CD14-positive monocyte (primary cell): ENCODE results near the gene C16orf74. TPM values are rescaled to one million over a fixed set of nuclear protein-coding genes. Genes with fewer than 3 reads are reported as not detected.

Experiments used
- DNase-seq, 3 donors: peaks; one replicate each; pipeline ENCODE4 v3.0.0-alpha.2; 2011 to 2022
- H2AFZ ChIP-seq: 2 replicates; pipeline ENCODE4 v1.6.0; 2012; ENCODE audit warnings: mild to moderate bottlenecking, low read depth, low read length, inconsistent platforms; ENCODE audit not compliant: insufficient read depth, poor library complexity, severe bottlenecking
- H3K27ac ChIP-seq, 2 donors: 1 replicate in 1 of 2; 2 replicates in 1 of 2; pipeline ENCODE4 v1.5.1; 2012 to 2013; ENCODE audit warnings: low read length in 2 of 2, control low read depth in 1 of 2, inconsistent platforms in 1 of 2, low read depth in 1 of 2, mild to moderate bottlenecking in 1 of 2
- H3K27me3 ChIP-seq, 2 donors: one replicate each; pipeline versions ENCODE4 v1.6.0 to v1.6.1; 2011 to 2013; ENCODE audit warnings: low read length in 2 of 2; ENCODE audit not compliant: control insufficient read depth in 2 of 2, insufficient read depth in 2 of 2
- H3K36me3 ChIP-seq, 2 donors: replicated peaks in 1 of 2; 1 replicate in 1 of 2; 2 replicates in 1 of 2; pipeline versions ENCODE4 v1.5.1 to v1.6.1; 2012 to 2013; ENCODE audit warnings: low read length in 2 of 2, control low read depth in 1 of 2, inconsistent platforms in 1 of 2, mild to moderate bottlenecking in 1 of 2; ENCODE audit not compliant: insufficient read depth in 2 of 2, control insufficient read depth in 1 of 2
- H3K4me1 ChIP-seq, 2 donors: 1 replicate in 1 of 2; 2 replicates in 1 of 2; pipeline versions ENCODE4 v1.5.1 to v1.6.1; 2012 to 2013; ENCODE audit warnings: low read length in 2 of 2, control low read depth in 1 of 2, inconsistent platforms in 1 of 2, mild to moderate bottlenecking in 1 of 2, moderate library complexity in 1 of 2; ENCODE audit not compliant: insufficient read depth in 2 of 2, control insufficient read depth in 1 of 2
- H3K4me2 ChIP-seq: replicated peaks from 2 replicates; pipeline ENCODE3; 2012; ENCODE audit warnings: low read length, moderate library complexity, mild to moderate bottlenecking; ENCODE audit not compliant: poor library complexity, severe bottlenecking; ENCODE audit errors: extremely low read depth
- H3K4me3 ChIP-seq, 3 experiments: fragments of 200-600 bp in 1 of 3; sonication (generic) in 1 of 3; replicated peaks in 1 of 3; 1 replicate in 2 of 3; 2 replicates in 1 of 3; pipeline ENCODE4 v1.5.1; 2011 to 2013; ENCODE audit warnings: low read length in 3 of 3, mild to moderate bottlenecking in 3 of 3, control low read depth in 2 of 3, low read depth in 2 of 3, inconsistent platforms in 1 of 3, moderate library complexity in 1 of 3
- H3K79me2 ChIP-seq: 2 replicates; pipeline ENCODE4 v1.6.0; 2012; ENCODE audit warnings: mild to moderate bottlenecking, control low read depth, inconsistent platforms, low read length, moderate library complexity; ENCODE audit not compliant: insufficient read depth
- H3K9ac ChIP-seq: 2 replicates; pipeline ENCODE4 v1.6.0; 2017; ENCODE audit warnings: low read length, mild to moderate bottlenecking; ENCODE audit not compliant: insufficient read depth, poor library complexity, severe bottlenecking
- H3K9me3 ChIP-seq, 2 donors: replicated peaks in 1 of 2; 1 replicate in 1 of 2; 2 replicates in 1 of 2; pipeline versions ENCODE4 v1.5.1 to v1.6.1; 2012 to 2013; ENCODE audit warnings: low read length in 2 of 2, control low read depth in 1 of 2; ENCODE audit not compliant: control insufficient read depth in 1 of 2, insufficient read depth in 1 of 2
- H4K20me1 ChIP-seq: 2 replicates; pipeline ENCODE4 v1.6.0; 2012; ENCODE audit warnings: mild to moderate bottlenecking, low read length, control low read depth, moderate library complexity; ENCODE audit not compliant: insufficient read depth
- H3K27ac Mint-ChIP-seq, 7 donors: one replicate each; pipeline ENCODE4 v1.8.0; 2020; ENCODE audit warnings: mild to moderate bottlenecking in 7 of 7, mixed read lengths in 7 of 7, moderate library complexity in 6 of 7, inconsistent platforms in 2 of 7
- H3K27me3 Mint-ChIP-seq, 3 donors: one replicate each; pipeline ENCODE4 v1.8.0; 2021 to 2022; ENCODE audit warnings: low read depth in 3 of 3, mild to moderate bottlenecking in 3 of 3, mixed read lengths in 3 of 3, moderate library complexity in 3 of 3, inconsistent platforms in 1 of 3
- H3K36me3 Mint-ChIP-seq, 2 donors: one replicate each; pipeline ENCODE4 v1.8.0; 2020; ENCODE audit warnings: mixed read lengths in 2 of 2, inconsistent platforms in 1 of 2, mild to moderate bottlenecking in 1 of 2
- H3K4me1 Mint-ChIP-seq: one replicate; pipeline ENCODE4 v1.8.0; 2020; ENCODE audit warnings: mild to moderate bottlenecking, mixed read lengths
- H3K4me3 Mint-ChIP-seq, 2 donors: one replicate each; pipeline ENCODE4 v1.8.0; 2020; ENCODE audit warnings: mild to moderate bottlenecking in 2 of 2, mixed read lengths in 2 of 2, moderate library complexity in 1 of 2
- H3K9me3 Mint-ChIP-seq, 7 donors: one replicate each; pipeline ENCODE4 v1.8.0; 2020 to 2022; ENCODE audit warnings: mixed read lengths in 7 of 7, mild to moderate bottlenecking in 6 of 7, moderate library complexity in 6 of 7, inconsistent platforms in 2 of 7
- CTCF ChIP-seq: fragments of 200-600 bp; IDR thresholded peaks from one replicate; pipeline ENCODE4 v1.8.0; 2022; ENCODE audit warnings: antibody characterized with exemption, mild to moderate bottlenecking
- WGBS: methylation state at CpG from one replicate; pipeline ENCODE4 v1.1.5; 2013; ENCODE audit warnings: missing lambda C conversion rate; ENCODE audit not compliant: insufficient coverage; 5-methylcytosine and 5-hydroxymethylcytosine counted together
- intact Hi-C, 2 donors: fragments of 100-400 bp; cut with micrococcal nuclease; formaldehyde crosslinking; loops; one replicate each; pipeline versions ENCODE4 v1.15.0 to v1.15.1; 2023
- polyA plus RNA-seq, 3 donors: library from polyadenylated mRNA; depleted of rRNA in 1 of 3; unstranded in 2 of 3; stranded (reverse) in 1 of 3; fragments of 300-500 nt in 2 of 3; fragments of >200 nt in 1 of 3; fragmentation: Illumina TruSeq in 2 of 3; gene quantifications; 1 replicate in 2 of 3; 2 replicates in 1 of 3; pipeline ENCODE4 v1.2.3, GENCODE V29; 2012 to 2021

C16orf74 gene
- polyA plus RNA-seq, 3 donors, result 11.3 to 26.6 (median 24.1) TPM

- H3K36me3 Mint-ChIP-seq, result peaks cover 3% of the 10 kb centered on the region in 2 donors
- Histone ChIP-seq H3K36me3 (no peaks in the 10 kb centered on the region), H3K9me3 (peaks cover 0 to 3% of the 10 kb centered on the region in 2 donors), H3K27me3 (peaks cover 0 to 4% of the 10 kb centered on the region in 2 donors), H3K27ac (no peak overlapping the region), H3K9ac (no peak overlapping the region), H4K20me1 (no peaks in the 10 kb centered on the region), H3K4me2 (no peak overlapping the region), H2AFZ (no peak overlapping the region), H3K4me1 (no peaks in the 10 kb centered on the region), H3K79me2 (no peaks in the 10 kb centered on the region), H3K4me3 (no peak overlapping the region)
- peaks cover 5% of the 10 kb centered on the region for H3K4me1 Mint-ChIP-seq
- peaks cover 8 to 17% (median 11%) of the 10 kb centered on the region in 3 donors for H3K27me3 Mint-ChIP-seq
- WGBS, result 94% methylated on average over 12 of the region's 16 CpGs
- H3K9me3 Mint-ChIP-seq, result peaks cover 0 to 9% (median 2%) of the 10 kb centered on the region in 7 donors
- TF ChIP-seq CTCF, result no peak
- no peak overlapping the region for H3K27ac Mint-ChIP-seq
- no peak for DNase-seq
- no peak overlapping the region for H3K4me3 Mint-ChIP-seq
- intact Hi-C loops, result no loop called here
Measured at GRCh38 chr16:85696781-85697180, 54.1 kb downstream of the C16orf74 start.

- H3K36me3 ChIP-seq, result no peaks in the 10 kb centered on the region
- no peak overlapping the region for H3K4me3 ChIP-seq
- no peak for DNase-seq
- Mint-ChIP-seq H3K27ac (no peak overlapping the region), H3K9me3 (peaks cover 0 to 5% (median 0%) of the 10 kb centered on the region in 7 donors), H3K27me3 (peaks cover 16 to 21% (median 16%) of the 10 kb centered on the region in 3 donors), H3K4me3 (no peak overlapping the region), H3K36me3 (no peaks in the 10 kb centered on the region), H3K4me1 (peaks cover 5% of the 10 kb centered on the region)
- H3K79me2 ChIP-seq, result no peaks in the 10 kb centered on the region
- peaks cover 0 to 4% of the 10 kb centered on the region in 2 donors for H3K27me3 ChIP-seq
- H3K4me2 ChIP-seq, result no peak overlapping the region
- TF ChIP-seq CTCF, result no peak
- intact Hi-C loops, result no loop called here
- WGBS, result 86% methylated on average over 20 of the region's 24 CpGs
- no peak overlapping the region for H3K9ac ChIP-seq
- no peak overlapping the region for H2AFZ ChIP-seq
- H3K27ac ChIP-seq, result no peak overlapping the region
- H4K20me1 ChIP-seq, result no peaks in the 10 kb centered on the region
- H3K9me3 ChIP-seq, result no peaks in the 10 kb centered on the region
- H3K4me1 ChIP-seq, result no peaks in the 10 kb centered on the region
Measured at GRCh38 chr16:85695196-85696128, 55.4 kb downstream of the C16orf74 start.
